Activated naive CD8-positive, alpha-beta T cell (primary cell): ENCODE measurements around the gene CISTR.
"Not testable (repeated sequence)": the region's sequence is repeated elsewhere in the genome, so short reads cannot be mapped to it uniquely, and the experiment has no call there.

ENCODE experiments used
- H3K27ac Mint-ChIP-seq: one replicate; pipeline ENCODE4 v1.8.0; 2021; ENCODE audit warnings: mixed read lengths
- H3K27me3 Mint-ChIP-seq: one replicate; pipeline ENCODE4 v1.8.0; 2021; ENCODE audit warnings: mixed read lengths
- H3K36me3 Mint-ChIP-seq: one replicate; pipeline ENCODE4 v1.8.0; 2021; ENCODE audit warnings: mixed read lengths
- H3K4me1 Mint-ChIP-seq: one replicate; pipeline ENCODE4 v1.8.0; 2021; ENCODE audit warnings: low read depth, mixed read lengths
- H3K4me3 Mint-ChIP-seq: one replicate; pipeline ENCODE4 v1.8.0; 2021; ENCODE audit warnings: mild to moderate bottlenecking, mixed read lengths
- H3K9me3 Mint-ChIP-seq: one replicate; pipeline ENCODE4 v1.8.0; 2021; ENCODE audit warnings: low read depth, mixed read lengths

CISTR gene

GRCh38 chr12:53777412-53777811 lies 25.6 kb upstream of the CISTR start:
- Mint-ChIP-seq H3K9me3 (no peaks in the 10 kb centered on the region), H3K4me1 (no peaks in the 10 kb centered on the region), H3K27ac (no peak overlapping the region), H3K4me3 (no peak overlapping the region), H3K27me3 (peaks cover 27% of the 10 kb centered on the region), H3K36me3 (peaks cover 2% of the 10 kb centered on the region)

GRCh38 chr12:53776872-53777271 lies 25.1 kb upstream of the CISTR start:
- Mint-ChIP-seq H3K27me3 (peaks cover 26% of the 10 kb centered on the region), H3K4me1 (no peaks in the 10 kb centered on the region)

GRCh38 chr12:53775478-53776145 lies 23.8 kb upstream of the CISTR start:
- H3K36me3 Mint-ChIP-seq, result peaks cover 2% of the 10 kb centered on the region
- H3K4me1 Mint-ChIP-seq, result no peaks in the 10 kb centered on the region
- H3K27ac Mint-ChIP-seq, result no peak overlapping the region
- H3K9me3 Mint-ChIP-seq, result no peaks in the 10 kb centered on the region
- no peak overlapping the region for H3K4me3 Mint-ChIP-seq
- H3K27me3 Mint-ChIP-seq, result peaks cover 26% of the 10 kb centered on the region

More at GRCh38 chr12:53776872-53777271, 25.1 kb upstream of the CISTR start:
- Mint-ChIP-seq H3K27ac (no peak overlapping the region), H3K4me3 (no peak overlapping the region), H3K9me3 (no peaks in the 10 kb centered on the region), H3K36me3 (peaks cover 2% of the 10 kb centered on the region)

GRCh38 chr12:53770281-53770680 lies 18.5 kb upstream of the CISTR start:
- Mint-ChIP-seq H3K27me3 (peaks cover 24% of the 10 kb centered on the region), H3K27ac (no peak overlapping the region), H3K4me3 (no peak overlapping the region), H3K9me3 (no peaks in the 10 kb centered on the region), H3K4me1 (no peaks in the 10 kb centered on the region), H3K36me3 (peaks cover 2% of the 10 kb centered on the region)

GRCh38 chr12:53768976-53769375 lies 17.2 kb upstream of the CISTR start:
- Mint-ChIP-seq H3K4me3 (no peak overlapping the region), H3K27me3 (peaks cover 29% of the 10 kb centered on the region), H3K9me3 (no peaks in the 10 kb centered on the region), H3K36me3 (peaks cover 2% of the 10 kb centered on the region), H3K4me1 (no peaks in the 10 kb centered on the region), H3K27ac (no peak overlapping the region)

GRCh38 chr12:53766881-53767280 lies 15.1 kb upstream of the CISTR start:
- H3K4me3 Mint-ChIP-seq, result no peak overlapping the region
- H3K27ac Mint-ChIP-seq, result no peak overlapping the region
- H3K36me3 Mint-ChIP-seq, result no peaks in the 10 kb centered on the region
- H3K27me3 Mint-ChIP-seq, result peaks cover 34% of the 10 kb centered on the region
- no peaks in the 10 kb centered on the region for H3K4me1 Mint-ChIP-seq
- H3K9me3 Mint-ChIP-seq, result no peaks in the 10 kb centered on the region

GRCh38 chr12:53765891-53766290 lies 14.1 kb upstream of the CISTR start:
- no peak overlapping the region for H3K4me3 Mint-ChIP-seq
- H3K4me1 Mint-ChIP-seq, result no peaks in the 10 kb centered on the region
- H3K27ac Mint-ChIP-seq, result no peak overlapping the region
- H3K27me3 Mint-ChIP-seq, result peaks cover 32% of the 10 kb centered on the region
- no peaks in the 10 kb centered on the region for H3K36me3 Mint-ChIP-seq
- H3K9me3 Mint-ChIP-seq, result no peaks in the 10 kb centered on the region

GRCh38 chr12:53764615-53765014 lies 12.8 kb upstream of the CISTR start:
- no peak overlapping the region for H3K4me3 Mint-ChIP-seq
- no peaks in the 10 kb centered on the region for H3K9me3 Mint-ChIP-seq
- H3K4me1 Mint-ChIP-seq, result no peaks in the 10 kb centered on the region
- no peak overlapping the region for H3K27ac Mint-ChIP-seq
- H3K27me3 Mint-ChIP-seq, result peaks cover 40% of the 10 kb centered on the region
- no peaks in the 10 kb centered on the region for H3K36me3 Mint-ChIP-seq

GRCh38 chr12:53762793-53763192 lies 11.0 kb upstream of the CISTR start:
- H3K27ac Mint-ChIP-seq, H3K36me3 Mint-ChIP-seq: not testable (repeated sequence)

GRCh38 chr12:53761306-53761705 lies 9.5 kb upstream of the CISTR start:
- Mint-ChIP-seq H3K4me3 (no peak overlapping the region), H3K27ac (no peak overlapping the region), H3K9me3 (no peaks in the 10 kb centered on the region), H3K27me3 (peaks cover 46% of the 10 kb centered on the region), H3K36me3 (no peaks in the 10 kb centered on the region), H3K4me1 (peaks cover 7% of the 10 kb centered on the region)

More at GRCh38 chr12:53762793-53763192, 11.0 kb upstream of the CISTR start:
- H3K27me3 Mint-ChIP-seq, result peaks cover 49% of the 10 kb centered on the region
- not testable (repeated sequence) for H3K9me3 Mint-ChIP-seq, H3K4me3 Mint-ChIP-seq, H3K4me1 Mint-ChIP-seq

GRCh38 chr12:53759261-53759660 lies 7.5 kb upstream of the CISTR start:
- no peaks in the 10 kb centered on the region for H3K36me3 Mint-ChIP-seq
- H3K9me3 Mint-ChIP-seq, result no peaks in the 10 kb centered on the region
- no peak overlapping the region for H3K4me3 Mint-ChIP-seq
- peaks cover 41% of the 10 kb centered on the region for H3K27me3 Mint-ChIP-seq
- peaks cover 11% of the 10 kb centered on the region for H3K4me1 Mint-ChIP-seq
- H3K27ac Mint-ChIP-seq, result no peak overlapping the region

- H3K9me3 Mint-ChIP-seq, result no peaks in the 10 kb centered on the region
- H3K36me3 Mint-ChIP-seq, result no peaks in the 10 kb centered on the region
- no peak overlapping the region for H3K4me3 Mint-ChIP-seq
- H3K27me3 Mint-ChIP-seq, result peaks cover 40% of the 10 kb centered on the region
- H3K4me1 Mint-ChIP-seq, result peaks cover 11% of the 10 kb centered on the region
- no peak overlapping the region for H3K27ac Mint-ChIP-seq
These were observed 6.9 kb upstream of the CISTR start for GRCh38 chr12:53758730-53759103.

GRCh38 chr12:53758081-53758729 lies 6.4 kb upstream of the CISTR start:
- no peaks in the 10 kb centered on the region for H3K9me3 Mint-ChIP-seq

GRCh38 chr12:53757101-53757770 lies 5.5 kb upstream of the CISTR start:
- H3K27ac Mint-ChIP-seq, result no peak overlapping the region
- peak overlapping the region; percentile 46 for H3K4me3 Mint-ChIP-seq

More at GRCh38 chr12:53758081-53758729, 6.4 kb upstream of the CISTR start:
- H3K4me3 Mint-ChIP-seq, result no peak overlapping the region
- peaks cover 11% of the 10 kb centered on the region for H3K4me1 Mint-ChIP-seq
- H3K27me3 Mint-ChIP-seq, result peaks cover 36% of the 10 kb centered on the region
- H3K36me3 Mint-ChIP-seq, result no peaks in the 10 kb centered on the region
- no peak overlapping the region for H3K27ac Mint-ChIP-seq

GRCh38 chr12:53756300-53757100 lies 4.7 kb upstream of the CISTR start:
- H3K4me3 Mint-ChIP-seq, result no peak overlapping the region
- H3K36me3 Mint-ChIP-seq, result no peaks in the 10 kb centered on the region
- peaks cover 11% of the 10 kb centered on the region for H3K4me1 Mint-ChIP-seq
- no peaks in the 10 kb centered on the region for H3K9me3 Mint-ChIP-seq
- H3K27ac Mint-ChIP-seq, result no peak overlapping the region
- H3K27me3 Mint-ChIP-seq, result peaks cover 27% of the 10 kb centered on the region

More at GRCh38 chr12:53757101-53757770, 5.5 kb upstream of the CISTR start:
- peaks cover 11% of the 10 kb centered on the region for H3K4me1 Mint-ChIP-seq
- H3K36me3 Mint-ChIP-seq, result no peaks in the 10 kb centered on the region
- no peaks in the 10 kb centered on the region for H3K9me3 Mint-ChIP-seq
- H3K27me3 Mint-ChIP-seq, result peaks cover 30% of the 10 kb centered on the region
